Neuronal stem cell (in vitro differentiated cells): ENCODE data around the gene GPR151.
"Not testable (repeated sequence)": the region's sequence is repeated elsewhere in the genome, so short reads cannot be mapped to it uniquely, and the experiment has no call there.

Experiments used
- DNase-seq: peaks from one replicate; pipeline ENCODE4 v3.0.0-alpha.2; 2013; ENCODE audit warnings: low spot score
- H2AFZ ChIP-seq: one replicate; pipeline ENCODE4 v1.6.1; 2013; ENCODE audit warnings: mild to moderate bottlenecking, low read length, inconsistent platforms
- H2AK5ac ChIP-seq: 2 replicates; pipeline ENCODE4 v1.6.1; 2013; ENCODE audit warnings: low read depth, mild to moderate bottlenecking, inconsistent platforms, low read length, moderate library complexity, mixed read lengths
- H2BK120ac ChIP-seq: 2 replicates; pipeline ENCODE4 v1.6.1; 2013; ENCODE audit warnings: low read depth, mild to moderate bottlenecking, inconsistent platforms, low read length, moderate library complexity, mixed read lengths
- H2BK12ac ChIP-seq: one replicate; pipeline ENCODE4 v1.6.1; 2013; ENCODE audit warnings: low read length, inconsistent platforms
- H2BK15ac ChIP-seq: 2 replicates; pipeline ENCODE4 v1.6.1; 2013; ENCODE audit warnings: mild to moderate bottlenecking, low read length, inconsistent platforms, mixed read lengths
- H2BK5ac ChIP-seq: one replicate; pipeline ENCODE4 v1.6.1; 2013; ENCODE audit warnings: inconsistent platforms, mild to moderate bottlenecking, low read length, moderate library complexity
- H3K14ac ChIP-seq: one replicate; pipeline ENCODE4 v1.6.1; 2013; ENCODE audit warnings: low read length, inconsistent platforms
- H3K18ac ChIP-seq: 2 replicates; pipeline ENCODE4 v1.6.1; 2013; ENCODE audit warnings: low read length, inconsistent platforms
- H3K23ac ChIP-seq: 2 replicates; pipeline ENCODE4 v1.6.1; 2013; ENCODE audit warnings: low read depth, mild to moderate bottlenecking, mixed read lengths, low read length, inconsistent platforms; ENCODE audit not compliant: poor library complexity
- H3K27ac ChIP-seq: replicated peaks from 3 replicates; pipeline ENCODE4 v1.5.1; 2013; ENCODE audit warnings: low read length, inconsistent platforms
- H3K27me3 ChIP-seq, 3 experiments: 2 replicates each; pipeline ENCODE4 v1.6.1; 2013; ENCODE audit warnings: low read length in 3 of 3, mild to moderate bottlenecking in 2 of 3, inconsistent platforms in 1 of 3, low read depth in 1 of 3, mixed read lengths in 1 of 3, moderate library complexity in 1 of 3; ENCODE audit not compliant: control insufficient read depth in 3 of 3, insufficient read depth in 3 of 3
- H3K36me3 ChIP-seq, 2 donors: replicated peaks in 1 of 2; 2 replicates each; pipeline ENCODE4 v1.6.1; 2013; ENCODE audit warnings: low read length in 2 of 2; ENCODE audit not compliant: control insufficient read depth in 2 of 2, insufficient read depth in 2 of 2
- H3K4ac ChIP-seq: 2 replicates; pipeline ENCODE4 v1.6.1; 2013; ENCODE audit warnings: inconsistent platforms, mild to moderate bottlenecking, low read length, moderate library complexity
- H3K4me1 ChIP-seq, 2 donors: 1 replicate in 1 of 2; 2 replicates in 1 of 2; pipeline ENCODE4 v1.6.1; 2013; ENCODE audit warnings: low read length in 2 of 2, low read depth in 1 of 2; ENCODE audit not compliant: control insufficient read depth in 2 of 2, insufficient read depth in 1 of 2
- H3K4me2 ChIP-seq: one replicate; pipeline ENCODE4 v1.6.1; 2013; ENCODE audit warnings: mild to moderate bottlenecking, low read length, inconsistent platforms; ENCODE audit not compliant: insufficient read depth, poor library complexity, severe bottlenecking
- H3K4me3 ChIP-seq, 2 donors: 2 replicates each; pipeline ENCODE4 v1.5.1; 2013; ENCODE audit warnings: low read length in 2 of 2, mild to moderate bottlenecking in 2 of 2, inconsistent platforms in 1 of 2, moderate library complexity in 1 of 2
- H3K79me1 ChIP-seq: one replicate; pipeline ENCODE4 v1.6.1; 2013; ENCODE audit warnings: low read depth, mild to moderate bottlenecking, inconsistent platforms, low read length, moderate library complexity
- H3K9ac ChIP-seq: one replicate; pipeline ENCODE4 v1.6.1; 2013; ENCODE audit warnings: mild to moderate bottlenecking, low read depth, low read length, inconsistent platforms; ENCODE audit not compliant: poor library complexity
- H3K9me3 ChIP-seq, 2 donors: replicated peaks in 1 of 2; 2 replicates each; pipeline versions ENCODE3 to v1.6.1; 2013; ENCODE audit warnings: low read length in 2 of 2, mild to moderate bottlenecking in 2 of 2, inconsistent platforms in 1 of 2, low read depth in 1 of 2, mixed read lengths in 1 of 2, moderate library complexity in 1 of 2; ENCODE audit not compliant: control insufficient read depth in 2 of 2, insufficient read depth in 1 of 2
- H4K8ac ChIP-seq: one replicate; pipeline ENCODE4 v1.6.1; 2013; ENCODE audit warnings: low read depth, mild to moderate bottlenecking, inconsistent platforms, low read length, moderate library complexity
- H4K91ac ChIP-seq: one replicate; pipeline ENCODE4 v1.6.1; 2013; ENCODE audit warnings: low read length, low read depth, mild to moderate bottlenecking, inconsistent platforms; ENCODE audit not compliant: poor library complexity
- WGBS, 2 donors: extraction: QIAGEN DNeasy Blood & Tissue Kit; methylation state at CpG; one replicate each; pipeline ENCODE4 v1.1.7; 2013; ENCODE audit warnings: missing lambda C conversion rate in 2 of 2, mixed read lengths in 1 of 2; ENCODE audit not compliant: insufficient read length in 2 of 2, insufficient replicate concordance in 1 of 2; ENCODE audit errors: extremely low coverage in 2 of 2; 5-methylcytosine and 5-hydroxymethylcytosine counted together

GPR151 gene

GRCh38 chr5:146560205-146560812 lies 44.3 kb upstream of the GPR151 start:
- Histone ChIP-seq H3K36me3 (no peaks in the 10 kb centered on the region), H2BK120ac (no peak overlapping the region), H3K9ac (no peak overlapping the region), H2BK5ac (no peak overlapping the region), H3K4me1 (peaks cover 3 to 5% of the 10 kb centered on the region in 2 donors), H3K27me3 (no peaks in the 10 kb centered on the region), H2AFZ (no peak overlapping the region), H3K4me2 (no peak overlapping the region), H2AK5ac (no peak overlapping the region), H3K18ac (no peak overlapping the region), H3K23ac (no peak overlapping the region), H4K8ac (no peak overlapping the region), H3K9me3 (peaks cover 0 to 5% of the 10 kb centered on the region in 2 donors), H3K79me1 (peaks cover 2% of the 10 kb centered on the region), H4K91ac (no peak overlapping the region), H2BK12ac (no peak overlapping the region), H3K14ac (no peak overlapping the region), H2BK15ac (no peak overlapping the region), H3K27ac (peak overlapping the region; percentile 26), H3K4ac (no peak overlapping the region), H3K4me3 (no peak overlapping the region)
- no CpG with 5 or more reads among the region's 3 CpGs for WGBS, 2 donors
- DNase-seq: no peak

GRCh38 chr5:146556884-146557283 lies 40.9 kb upstream of the GPR151 start:
- not testable (repeated sequence) for H4K91ac ChIP-seq, H3K9me3 ChIP-seq, H3K4me3 ChIP-seq, H3K4me2 ChIP-seq, H2BK12ac ChIP-seq, H2AFZ ChIP-seq, H4K8ac ChIP-seq, H3K14ac ChIP-seq, H3K4me1 ChIP-seq, H3K23ac ChIP-seq, H3K9ac ChIP-seq, H3K27ac ChIP-seq, H2AK5ac ChIP-seq, DNase-seq, H3K36me3 ChIP-seq, H3K79me1 ChIP-seq, H3K27me3 ChIP-seq, H2BK5ac ChIP-seq, H3K4ac ChIP-seq, H2BK120ac ChIP-seq, H2BK15ac ChIP-seq
- peak overlapping the region; percentile 64 for H3K18ac ChIP-seq
- WGBS, 2 donors: no CpG with 5 or more reads among the region's 4 CpGs

- Histone ChIP-seq H2BK12ac (no peak overlapping the region), H2AFZ (no peak overlapping the region), H3K18ac (no peak overlapping the region), H3K4me2 (no peak overlapping the region), H2BK120ac (no peak overlapping the region), H3K4ac (no peak overlapping the region), H3K4me3 (no peak overlapping the region), H3K79me1 (peaks cover 2% of the 10 kb centered on the region), H4K91ac (no peak overlapping the region), H2BK5ac (no peak overlapping the region), H3K27me3 (no peaks in the 10 kb centered on the region), H3K36me3 (no peaks in the 10 kb centered on the region), H3K14ac (no peak overlapping the region), H2BK15ac (no peak overlapping the region), H3K4me1 (no peaks in the 10 kb centered on the region), H2AK5ac (no peak overlapping the region), H3K9ac (no peak overlapping the region), H3K9me3 (peaks cover 0 to 5% of the 10 kb centered on the region in 2 donors), H3K27ac (no peak overlapping the region), H3K23ac (no peak overlapping the region), H4K8ac (no peak overlapping the region)
- DNase-seq: no peak
- no CpG with 5 or more reads among the region's 3 CpGs for WGBS, 2 donors
Measured at GRCh38 chr5:146553446-146553845, 37.5 kb upstream of the GPR151 start.

GRCh38 chr5:146549615-146550014 lies 33.6 kb upstream of the GPR151 start:
- Histone ChIP-seq H2BK5ac (no peak overlapping the region), H3K4me1 (no peaks in the 10 kb centered on the region), H3K27ac (no peak overlapping the region), H3K27me3 (no peaks in the 10 kb centered on the region), H3K36me3 (no peaks in the 10 kb centered on the region), H3K79me1 (no peaks in the 10 kb centered on the region), H3K23ac (no peak overlapping the region), H2BK12ac (no peak overlapping the region), H3K4me2 (no peak overlapping the region), H2AK5ac (no peak overlapping the region), H2BK15ac (no peak overlapping the region), H3K4ac (no peak overlapping the region), H3K14ac (no peak overlapping the region), H3K9me3 (no peaks in the 10 kb centered on the region), H3K9ac (no peak overlapping the region), H3K18ac (peak overlapping the region; percentile 32), H2AFZ (no peak overlapping the region), H4K8ac (no peak overlapping the region), H4K91ac (no peak overlapping the region), H2BK120ac (no peak overlapping the region), H3K4me3 (no peak overlapping the region)
- no peak for DNase-seq
